ENCODE results near the gene ABCC10.
A peak's percentile ranks its signal among the peaks of the same experiment; 100 is the strongest.
"Not testable (repeated sequence)": the region's sequence is repeated elsewhere in the genome, so short reads cannot be mapped to it uniquely, and the experiment has no call there.

Gene ABCC10

GRCh38 chr6:43445576-43445975 is 18.2 kb downstream of the ABCC10 start:
- no peak for DNase-seq

GRCh38 chr6:43447604-43448003 is 20.3 kb downstream of the ABCC10 start:
- DNase-seq, result no peak

- DNase-seq, result no peak
These were observed 21.6 kb downstream of the ABCC10 start for GRCh38 chr6:43448916-43449315.

GRCh38 chr6:43450699-43451131 is 23.4 kb downstream of the ABCC10 start:
- no peak for DNase-seq

GRCh38 chr6:43451348-43451747 is 24.0 kb downstream of the ABCC10 start:
- DNase-seq, result no peak

- no peak for DNase-seq
These were observed 24.6 kb downstream of the ABCC10 start for GRCh38 chr6:43451939-43452338.

GRCh38 chr6:43452896-43453295 is 25.6 kb downstream of the ABCC10 start:
- DNase-seq, result no peak

GRCh38 chr6:43453831-43454230 is 26.5 kb downstream of the ABCC10 start:
- no peak for DNase-seq

- DNase-seq, result no peak
These were observed 27.0 kb downstream of the ABCC10 start for GRCh38 chr6:43454290-43454695.

- peak; percentile 38 for DNase-seq
These were observed 27.6 kb downstream of the ABCC10 start for GRCh38 chr6:43454696-43455530.

GRCh38 chr6:43455531-43456428 is 28.4 kb downstream of the ABCC10 start, which contains the start of gene DLK2:
TSS of gene DLK2 (minus strand) at chr6:43455548. CDS start at chr6:43454825, 723 bp downstream.
- DNase-seq, result peak; percentile 42

- DNase-seq, result peak; percentile 28
These were observed 30.3 kb downstream of the ABCC10 start for GRCh38 chr6:43457643-43458042.

GRCh38 chr6:43458154-43458553 is 30.8 kb downstream of the ABCC10 start:
- not testable (repeated sequence) for DNase-seq

- DNase-seq, result no peak
These were observed 32.2 kb downstream of the ABCC10 start for GRCh38 chr6:43459535-43459934.

- DNase-seq, result no peak
These were observed 32.7 kb downstream of the ABCC10 start for GRCh38 chr6:43460032-43460431.

GRCh38 chr6:43461936-43462335 is 34.6 kb downstream of the ABCC10 start:
- no peak for DNase-seq

GRCh38 chr6:43464337-43464736 is 37.0 kb downstream of the ABCC10 start:
- DNase-seq, result no peak

- DNase-seq, result no peak
These were observed 38.6 kb downstream of the ABCC10 start for GRCh38 chr6:43465948-43466347.

GRCh38 chr6:43467265-43467664 is 39.9 kb downstream of the ABCC10 start:
- DNase-seq, result not testable (repeated sequence)

GRCh38 chr6:43467752-43468151 is 40.4 kb downstream of the ABCC10 start:
- DNase-seq, result no peak

GRCh38 chr6:43468240-43468639 is 40.9 kb downstream of the ABCC10 start:
- no peak for DNase-seq

- no peak for DNase-seq
These were observed 41.7 kb downstream of the ABCC10 start for GRCh38 chr6:43468748-43469681.

GRCh38 chr6:43469947-43470346 is 42.6 kb downstream of the ABCC10 start:
- DNase-seq, result no peak
